A549 (cell line): Measurements from ENCODE around the gene C19orf25. TPM values are rescaled to one million over a fixed set of nuclear protein-coding genes. Genes with fewer than 3 reads are reported as not detected.
A peak's percentile ranks its signal among the peaks of the same experiment; 100 is the strongest.

Experiments used
- ATAC-seq, 2 experiments: fragments of 200-7000 bp in 1 of 2; fragments of >200 bp in 1 of 2; cut with Nextera tagmentation in 1 of 2; cut with Tn5 transposase in 1 of 2; 3 replicates each; pipeline versions ENCODE4 v1.8.0 to v1.9.1; 2018 to 2020; ENCODE audit warnings: mild to moderate bottlenecking in 1 of 2, moderate library complexity in 1 of 2
- CTCF ChIA-PET: fragments of 300-600 bp; sonication (Branson Sonifier 250); formaldehyde crosslinking; extraction: SDS; loops from one replicate; lab custom pipeline; 2021; ENCODE audit warnings: antibody characterized with exemption, inconsistent platforms; lab: Yijun Ruan, JAX
- POLR2A ChIA-PET: fragments of 350-600 bp; formaldehyde crosslinking; extraction: SDS; loops from one replicate; lab custom pipeline; 2021; ENCODE audit warnings: antibody characterized with exemption, inconsistent platforms; lab: Yijun Ruan, JAX
- DNase-seq, 2 experiments: peaks; one replicate each; pipeline versions ENCODE4 v3.0.0 to v3.0.0-alpha.2; 2011 to 2016; ENCODE audit warnings: low read depth in 1 of 2, low spot score in 1 of 2
- FAIRE-seq: peaks from 2 replicates; lab custom pipeline; 2011; peaks lifted over from hg19 to GRCh38; lab: Jason Lieb, UNC
- H3K27ac ChIP-seq, 2 experiments: fragments of >200 bp; sonication (Bioruptor Twin); formaldehyde crosslinking; 3 replicates each; pipeline ENCODE4 v1.5.1; 2016 to 2017
- H3K4me1 ChIP-seq: fragments of >200 bp; sonication (Bioruptor Twin); formaldehyde crosslinking; 3 replicates; pipeline ENCODE4 v1.6.1; 2016
- H3K4me2 ChIP-seq: fragments of >200 bp; sonication (Bioruptor Twin); formaldehyde crosslinking; 3 replicates; pipeline ENCODE4 v1.6.1; 2016
- H3K4me3 ChIP-seq: fragments of >200 bp; sonication (Bioruptor Twin); formaldehyde crosslinking; 3 replicates; pipeline ENCODE4 v1.5.1; 2016
- H3K9me3 ChIP-seq: fragments of >200 bp; sonication (Bioruptor Twin); formaldehyde crosslinking; 3 replicates; pipeline ENCODE4 v1.6.1; 2016
- ATOH8 ChIP-seq: fragments of 250-450 bp; sonication (Bioruptor Pico); IDR thresholded peaks from 2 replicates; pipeline ENCODE4 v1.5.0; 2020; ENCODE audit warnings: low read depth, mild to moderate bottlenecking, moderate library complexity
- CBX2 ChIP-seq: fragments of 200-600 bp; sonication (generic); IDR thresholded peaks from 2 replicates; pipeline ENCODE4 v1.6.1; 2016; ENCODE audit warnings: low read depth, mild to moderate bottlenecking, borderline replicate concordance
- CBX8 ChIP-seq: fragments of 200-600 bp; sonication (generic); IDR thresholded peaks from 2 replicates; pipeline ENCODE4 v1.6.1; 2016
- CHD2 ChIP-seq: fragments of 150-350 bp; IDR thresholded peaks from 2 replicates; pipeline ENCODE4 v1.6.1; 2014; ENCODE audit warnings: low read length; ENCODE audit not compliant: partially characterized antibody
- CTCF ChIP-seq: fragments of >200 bp; sonication (Bioruptor Twin); formaldehyde crosslinking; IDR thresholded peaks from 3 replicates; pipeline ENCODE4 v1.5.1; 2016
- EHF ChIP-seq: fragments of 250-450 bp; sonication (Bioruptor Pico); IDR thresholded peaks from 2 replicates; pipeline ENCODE4 v1.5.0; 2020; ENCODE audit warnings: mild to moderate bottlenecking
- GATA3 ChIP-seq: IDR thresholded peaks from 2 replicates; pipeline ENCODE4 v1.6.1; 2012; ENCODE audit warnings: borderline replicate concordance
- HDAC2 ChIP-seq: fragments of 200-600 bp; sonication (generic); IDR thresholded peaks from 2 replicates; pipeline ENCODE4 v1.6.1; 2016
- HEYL ChIP-seq: fragments of 250-450 bp; sonication (Bioruptor Pico); IDR thresholded peaks from 2 replicates; pipeline ENCODE4 v1.8.0; 2021; ENCODE audit warnings: mild to moderate bottlenecking, moderate library complexity
- HOXB13 ChIP-seq: fragments of 250-450 bp; sonication (Bioruptor Pico); IDR thresholded peaks from 2 replicates; pipeline ENCODE4 v1.5.0; 2020; ENCODE audit warnings: low read depth, mild to moderate bottlenecking, moderate library complexity
- JUN ChIP-seq, 2 experiments: fragments of >200 bp; sonication (Bioruptor Twin); formaldehyde crosslinking; IDR thresholded peaks; 2 replicates in 1 of 2; 3 replicates in 1 of 2; pipeline ENCODE4 v1.6.1; 2016 to 2017
- JUNB ChIP-seq: fragments of >200 bp; sonication (Bioruptor Twin); formaldehyde crosslinking; IDR thresholded peaks from 2 replicates; pipeline ENCODE4 v1.6.1; 2016
- KDM5A ChIP-seq: fragments of 200-600 bp; sonication (generic); IDR thresholded peaks from 2 replicates; pipeline ENCODE4 v1.6.1; 2016; ENCODE audit warnings: antibody characterized with exemption, mild to moderate bottlenecking
- MAX ChIP-seq: IDR thresholded peaks from 2 replicates; pipeline ENCODE4 v1.6.1; 2012
- MAZ ChIP-seq: fragments of 150-350 bp; IDR thresholded peaks from 2 replicates; pipeline ENCODE4 v1.6.1; 2014; ENCODE audit warnings: antibody characterized with exemption, low read depth, low read length, borderline replicate concordance
- MYC ChIP-seq: IDR thresholded peaks from 2 replicates; pipeline ENCODE4 v1.6.1; 2012; ENCODE audit warnings: mild to moderate bottlenecking, inconsistent platforms, low read length, improper control_type of control experiment, borderline replicate concordance
- NFE2L2 ChIP-seq: fragments of 150-350 bp; conservative IDR thresholded peaks from 2 replicates; pipeline ENCODE4 v1.6.1; 2014; ENCODE audit warnings: low read length
- NPAS2 ChIP-seq: fragments of 250-450 bp; sonication (Bioruptor Pico); IDR thresholded peaks from 2 replicates; pipeline ENCODE4 v1.8.0; 2022; ENCODE audit warnings: mild to moderate bottlenecking, moderate library complexity, borderline replicate concordance
- REST ChIP-seq: fragments of 200-600 bp; sonication (generic); IDR thresholded peaks from 2 replicates; pipeline ENCODE4 v1.6.1; 2016; ENCODE audit warnings: antibody characterized with exemption, mild to moderate bottlenecking, moderate library complexity
- RFX5 ChIP-seq: fragments of 450-650 bp; IDR thresholded peaks from 2 replicates; pipeline ENCODE4 v1.7.1; 2014; ENCODE audit warnings: antibody characterized with exemption, mild to moderate bottlenecking, moderate library complexity
- SREBF2 ChIP-seq: fragments of 450-650 bp; IDR thresholded peaks from 2 replicates; pipeline ENCODE4 v1.6.1; 2014; ENCODE audit warnings: mild to moderate bottlenecking, moderate library complexity
- TFCP2L1 ChIP-seq: fragments of 250-450 bp; sonication (Bioruptor Pico); IDR thresholded peaks from 2 replicates; pipeline ENCODE4 v1.5.0; 2021; ENCODE audit warnings: mild to moderate bottlenecking
- USF2 ChIP-seq: fragments of 450-650 bp; IDR thresholded peaks from 2 replicates; pipeline ENCODE4 v1.6.1; 2014; ENCODE audit warnings: antibody characterized with exemption
- ZFP36 ChIP-seq: fragments of 450-650 bp; IDR thresholded peaks from 2 replicates; pipeline ENCODE4 v1.6.1; 2014; ENCODE audit warnings: borderline replicate concordance; ENCODE audit not compliant: partially characterized antibody
- ZSCAN20 ChIP-seq: fragments of 250-450 bp; sonication (Bioruptor Pico); IDR thresholded peaks from 2 replicates; pipeline ENCODE4 v1.8.0; 2022; ENCODE audit warnings: mild to moderate bottlenecking, moderate library complexity
- WGBS: methylation state at CpG from one replicate; pipeline ENCODE4 v1.1.6; 2017; ENCODE audit errors: missing lambda C conversion rate; 5-methylcytosine and 5-hydroxymethylcytosine counted together
- polyA plus RNA-seq, 4 experiments: library from polyadenylated mRNA; depleted of rRNA in 3 of 4; stranded (reverse); fragments of >200 nt; fragmentation: RNase III in 1 of 4; extraction: RNeasy Plus Mini Kit Qiagen cat#74134 plus additional on column Dnase treatment in 1 of 4; gene quantifications; 2 replicates in 3 of 4; 3 replicates in 1 of 4; pipeline ENCODE4 v1.2.3, GENCODE V29; 2011 to 2017

The C19orf25 gene
- polyA plus RNA-seq, 2 of the 4 experiments (the other 2 are of a cell fraction), result 8.2 to 20.7 TPM

- Histone ChIP-seq H3K4me2 (peak overlapping the region; percentile 98), H3K4me3 (no peak overlapping the region), H3K4me1 (0 out of 3 replicates have a peak, but pooled peaks cover 3% of the 10 kb centered on the region), H3K27ac (peak overlapping the region in 1 of 2 experiments; percentile 95; a peak in 2 of 6 replicates), H3K9me3 (no peaks in the 10 kb centered on the region)
- TF ChIP-seq CBX2 (no peak), MAX (no peak), USF2 (no peak), ZSCAN20 (CRISPR knock-in tag) (no peak), KDM5A (no peak), NFE2L2 (no peak), HOXB13 (CRISPR knock-in tag) (no peak), GATA3 (no peak), REST (no peak), MAZ (no peak), ZFP36 (no peak), HEYL (CRISPR knock-in tag) (no peak), CBX8 (no peak), NPAS2 (CRISPR knock-in tag) (no peak), CHD2 (no peak)
- CTCF ChIA-PET, result interaction anchor here (1.4 kb wide), 1 partner anchor 9 kb away, joined by 9 read pairs; no protein-coding TSS in a partner anchor
- WGBS, result 91% methylated on average over 7 of the region's 22 CpGs
- ATAC-seq, result no peak
- FAIRE-seq, result no peak
- DNase-seq, result no peak
- POLR2A ChIA-PET, result no interaction called here
Observed at GRCh38 chr19:1511318-1512317, 32.6 kb upstream of the C19orf25 start.

- Histone ChIP-seq H3K27ac (no peak overlapping the region), H3K9me3 (no peaks in the 10 kb centered on the region), H3K4me1 (0 out of 3 replicates have a peak, but pooled peaks cover 3% of the 10 kb centered on the region), H3K4me2 (no peak overlapping the region), H3K4me3 (no peak overlapping the region)
- no peak for ATAC-seq
- FAIRE-seq, result no peak
- ChIA-PET POLR2A (no interaction called here), CTCF (no interaction called here)
- no peak for DNase-seq
- 78% methylated on average over 5 of the region's 9 CpGs for WGBS
- TF ChIP-seq SREBF2 (no peak), CTCF (no peak), TFCP2L1 (CRISPR knock-in tag) (no peak), RFX5 (no peak), ATOH8 (CRISPR knock-in tag) (no peak), JUNB (no peak), HDAC2 (no peak), CBX2 (no peak), HOXB13 (CRISPR knock-in tag) (no peak), EHF (CRISPR knock-in tag) (no peak), JUN (IDR thresholded peaks at IDR 0.05) (no peak), MYC (no peak), REST (no peak)
Observed at GRCh38 chr19:1510807-1511206, 31.8 kb upstream of the C19orf25 start.
